NT2/D1 (cell line): ENCODE data around the gene CDC14A.

Experiments
- YY1 ChIP-seq: IDR thresholded peaks from 2 replicates; pipeline ENCODE4 v1.6.1; 2011; ENCODE audit not compliant: insufficient read length, insufficient read depth
- ZNF274 ChIP-seq: IDR thresholded peaks from 2 replicates; pipeline ENCODE4 v1.6.1; 2011; ENCODE audit warnings: mild to moderate bottlenecking, low read depth, low read length

DNA sequence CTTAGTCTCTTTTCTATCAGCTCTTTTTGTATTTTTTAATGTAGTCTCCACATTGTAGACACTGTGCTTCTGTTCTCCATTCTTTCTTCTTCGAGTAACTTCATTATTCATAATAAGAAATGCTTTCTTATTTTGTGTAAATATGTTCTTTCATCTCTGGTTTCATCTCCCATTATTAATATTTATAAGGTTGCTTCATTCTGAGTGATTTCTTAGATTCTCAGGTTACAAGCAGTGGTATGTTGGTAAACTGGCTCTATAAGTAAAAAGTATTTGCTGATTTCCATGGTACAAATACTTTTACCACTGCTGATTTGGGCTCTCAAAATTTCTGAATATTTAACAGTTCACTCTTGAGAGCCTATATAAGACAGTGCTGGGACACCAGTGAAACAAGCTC lies 81.3 kb downstream of the CDC14A start:
- TF ChIP-seq YY1 (no peak), ZNF274 (no peak)
